HepG2 (cell line): Measurements from ENCODE around the gene DNAJC9. TPM values are rescaled to one million over a fixed set of nuclear protein-coding genes. Genes with fewer than 3 reads are reported as not detected.
A peak's percentile ranks its signal among the peaks of the same experiment; 100 is the strongest.

Experiments
- ATAD3A ChIP-seq: sonication (generic); formaldehyde crosslinking; IDR thresholded peaks from 2 replicates; pipeline ENCODE4 v1.4.0; 2020; ENCODE audit warnings: missing genetic modification reagents
- GMEB2 ChIP-seq: IDR thresholded peaks from 2 replicates; pipeline ENCODE4 v1.6.1; 2016; ENCODE audit warnings: missing biosample characterization, missing genetic modification reagents, low read depth
- HMGA1 ChIP-seq: sonication (generic); formaldehyde crosslinking; conservative IDR thresholded peaks from 2 replicates; pipeline ENCODE4 v1.4.0; 2020; ENCODE audit warnings: missing genetic modification reagents
- ISX ChIP-seq: sonication (generic); formaldehyde crosslinking; conservative IDR thresholded peaks from 2 replicates; pipeline ENCODE4 v1.5.0; 2020; ENCODE audit warnings: missing genetic modification reagents
- MEF2D ChIP-seq: sonication (generic); formaldehyde crosslinking; IDR thresholded peaks from 2 replicates; pipeline ENCODE4 v1.5.1; 2020; ENCODE audit warnings: mild to moderate bottlenecking, missing genetic modification reagents
- MLLT10 ChIP-seq: sonication (generic); formaldehyde crosslinking; IDR thresholded peaks from 2 replicates; pipeline ENCODE4 v1.4.0; 2020; ENCODE audit warnings: missing genetic modification reagents
- POLR2AphosphoS2 ChIP-seq: IDR thresholded peaks from 2 replicates; pipeline ENCODE4 v1.6.1; 2011; ENCODE audit warnings: low read depth, low read length, improper control_type of control experiment
- RNF2 ChIP-seq: fragments of 450-650 bp; conservative IDR thresholded peaks from 2 replicates; pipeline ENCODE4 v1.6.1; 2016; ENCODE audit warnings: low read depth
- SOX5 ChIP-seq: IDR thresholded peaks from 2 replicates; pipeline ENCODE4 v1.6.1; 2016; ENCODE audit warnings: borderline replicate concordance
- TCF7 ChIP-seq: sonication (generic); IDR thresholded peaks from 2 replicates; pipeline ENCODE4 v1.6.1; 2016; ENCODE audit warnings: antibody characterized with exemption, low read depth
- U2AF2 ChIP-seq: fragments of 200-400 bp; formaldehyde crosslinking; IDR thresholded peaks from 2 replicates; pipeline ENCODE4 v1.6.1; 2017; ENCODE audit warnings: low read depth, mild to moderate bottlenecking, low read length
- ZBTB2 ChIP-seq: sonication (generic); formaldehyde crosslinking; IDR thresholded peaks from 2 replicates; pipeline ENCODE4 v1.8.0; 2022; ENCODE audit warnings: low read depth, missing genetic modification reagents
- ZNF33B ChIP-seq: sonication (generic); formaldehyde crosslinking; IDR thresholded peaks from 2 replicates; pipeline ENCODE4 v1.5.1; 2020; ENCODE audit warnings: mild to moderate bottlenecking, missing genetic modification reagents
- ZNF558 ChIP-seq: sonication (generic); formaldehyde crosslinking; IDR thresholded peaks from 2 replicates; pipeline ENCODE4 v1.9.0; 2022; ENCODE audit warnings: mild to moderate bottlenecking, missing genetic modification reagents, borderline replicate concordance
- ZNF564 ChIP-seq: sonication (generic); formaldehyde crosslinking; IDR thresholded peaks from 2 replicates; pipeline ENCODE4 v1.8.1; 2023; ENCODE audit warnings: mild to moderate bottlenecking, missing genetic modification reagents
- ZNF576 ChIP-seq: sonication (generic); formaldehyde crosslinking; IDR thresholded peaks from 2 replicates; pipeline ENCODE4 v1.4.0; 2020; ENCODE audit warnings: mild to moderate bottlenecking, missing genetic modification reagents
- polyA plus RNA-seq, 8 experiments: library from polyadenylated mRNA; depleted of rRNA in 3 of 8; stranded (reverse) in 7 of 8; unstranded in 1 of 8; fragments of >200 nt; fragmentation: Illumina TruSeq in 4 of 8; extraction: Trizol in 4 of 8; gene quantifications; 2 replicates each; pipeline versions ENCODE4 v1.2.1 to v1.2.3, GENCODE V29; 2011 to 2016; ENCODE audit warnings: low read depth in 4 of 8, missing spikeins in 1 of 8, mixed read lengths in 1 of 8; ENCODE audit not compliant: insufficient read depth in 1 of 8
- total RNA-seq, 5 experiments: library from RNA; depleted of rRNA; stranded (reverse); fragments of >200 nt; fragmentation: Illumina TruSeq; extraction: Trizol; gene quantifications; 2 replicates each; pipeline ENCODE4 v1.2.3, GENCODE V29; 2016; ENCODE audit warnings: low read depth in 1 of 5
- TF ChIP-seq, protein P1 (sequence below): sonication (generic); formaldehyde crosslinking; IDR thresholded peaks from 2 replicates; pipeline ENCODE4 v1.9.0; 2022; ENCODE audit warnings: low read depth, missing genetic modification reagents
- TF ChIP-seq, protein P2 (sequence below): IDR thresholded peaks from 2 replicates; pipeline ENCODE4 v1.6.1; 2012; ENCODE audit warnings: inconsistent platforms
- TF ChIP-seq, protein P3 (sequence below): sonication (generic); formaldehyde crosslinking; IDR thresholded peaks from 2 replicates; pipeline ENCODE4 v1.5.0; 2020; ENCODE audit warnings: mild to moderate bottlenecking, low read depth, missing genetic modification reagents, borderline replicate concordance
- TF ChIP-seq, protein P4 (sequence below): IDR thresholded peaks from 2 replicates; pipeline ENCODE4 v1.4.0; 2020; ENCODE audit warnings: mild to moderate bottlenecking, missing genetic modification reagents

The DNAJC9 gene
- total and polyA plus RNA-seq, 2 of the 13 experiments (the other 11 are each of a cell fraction or from before 2014, with no cell fraction given): 15.9 to 60.3 TPM

DNA sequence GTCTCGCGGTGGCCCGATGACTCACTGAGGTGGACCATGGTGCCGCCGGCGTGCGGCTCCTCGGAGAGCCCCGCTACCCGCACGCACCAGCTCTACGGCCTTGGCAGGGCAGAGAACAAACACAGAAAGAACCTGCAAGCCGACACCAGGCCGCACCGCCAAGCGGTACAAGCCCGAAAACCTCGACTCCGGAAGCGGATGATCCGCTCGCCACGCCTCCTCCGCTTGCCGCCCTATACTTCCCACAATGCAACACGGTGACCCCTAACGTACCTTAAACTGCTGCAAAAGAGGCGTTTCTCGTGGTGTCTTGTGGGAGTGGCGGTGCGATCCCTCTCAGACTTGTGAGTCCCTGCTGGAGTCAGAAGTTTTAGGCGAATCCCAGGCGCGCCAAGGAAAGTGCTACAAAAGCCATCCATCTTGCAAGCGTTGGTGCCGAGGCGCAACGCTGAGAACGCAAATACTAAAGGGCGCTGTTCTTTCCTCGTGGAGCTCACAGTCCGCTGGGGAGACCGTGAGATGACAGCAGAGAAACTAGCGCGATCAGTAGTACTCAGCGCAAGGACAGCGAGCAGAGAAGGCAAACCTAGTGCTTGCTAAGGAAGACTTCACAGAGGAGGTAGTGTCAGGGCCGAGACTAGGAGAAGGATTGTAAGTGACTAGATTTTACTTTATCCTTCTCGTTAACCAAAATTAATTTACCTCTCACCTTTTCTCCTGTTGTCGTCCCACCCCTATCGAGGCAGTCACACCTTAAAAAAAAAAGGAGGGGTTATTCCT is 5.6 kb upstream of the DNAJC9 start, which contains the start of gene MRPS16 (continued):
- TF ChIP-seq ZBTB2 (CRISPR knock-in tag): peak; percentile 71
- TF ChIP-seq, protein P1, sequence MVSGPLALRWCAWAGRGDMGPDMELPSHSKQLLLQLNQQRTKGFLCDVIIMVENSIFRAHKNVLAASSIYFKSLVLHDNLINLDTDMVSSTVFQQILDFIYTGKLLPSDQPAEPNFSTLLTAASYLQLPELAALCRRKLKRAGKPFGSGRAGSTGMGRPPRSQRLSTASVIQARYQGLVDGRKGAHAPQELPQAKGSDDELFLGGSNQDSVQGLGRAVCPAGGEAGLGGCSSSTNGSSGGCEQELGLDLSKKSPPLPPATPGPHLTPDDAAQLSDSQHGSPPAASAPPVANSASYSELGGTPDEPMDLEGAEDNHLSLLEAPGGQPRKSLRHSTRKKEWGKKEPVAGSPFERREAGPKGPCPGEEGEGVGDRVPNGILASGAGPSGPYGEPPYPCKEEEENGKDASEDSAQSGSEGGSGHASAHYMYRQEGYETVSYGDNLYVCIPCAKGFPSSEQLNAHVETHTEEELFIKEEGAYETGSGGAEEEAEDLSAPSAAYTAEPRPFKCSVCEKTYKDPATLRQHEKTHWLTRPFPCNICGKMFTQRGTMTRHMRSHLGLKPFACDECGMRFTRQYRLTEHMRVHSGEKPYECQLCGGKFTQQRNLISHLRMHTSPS (CRISPR knock-in tag): 0 out of 2 replicates have a peak, but pooled peaks have one; percentile 12
- TF ChIP-seq MEF2D (CRISPR knock-in tag): peak; percentile 64; the same call in 1 of the 2 replicates
- TF ChIP-seq U2AF2: no peak
- TF ChIP-seq POLR2AphosphoS2: no peak
- TF ChIP-seq, protein P2, sequence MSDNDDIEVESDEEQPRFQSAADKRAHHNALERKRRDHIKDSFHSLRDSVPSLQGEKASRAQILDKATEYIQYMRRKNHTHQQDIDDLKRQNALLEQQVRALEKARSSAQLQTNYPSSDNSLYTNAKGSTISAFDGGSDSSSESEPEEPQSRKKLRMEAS: peak; percentile 89
- TF ChIP-seq MLLT10 (CRISPR knock-in tag): no peak
- no peak; the same call in 1 of the 2 replicates for TF ChIP-seq ZNF564 (CRISPR knock-in tag)
- TF ChIP-seq SOX5 (CRISPR knock-in tag): no peak; the same call in none of the 2 replicates
- TF ChIP-seq ZNF576 (CRISPR knock-in tag): no peak
- TF ChIP-seq, protein P3, sequence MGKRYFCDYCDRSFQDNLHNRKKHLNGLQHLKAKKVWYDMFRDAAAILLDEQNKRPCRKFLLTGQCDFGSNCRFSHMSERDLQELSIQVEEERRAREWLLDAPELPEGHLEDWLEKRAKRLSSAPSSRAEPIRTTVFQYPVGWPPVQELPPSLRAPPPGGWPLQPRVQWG: no peak
- TF ChIP-seq ZNF33B (CRISPR knock-in tag): no peak; the same call in 1 of the 2 replicates
- TF ChIP-seq TCF7: no peak
- TF ChIP-seq, protein P4, sequence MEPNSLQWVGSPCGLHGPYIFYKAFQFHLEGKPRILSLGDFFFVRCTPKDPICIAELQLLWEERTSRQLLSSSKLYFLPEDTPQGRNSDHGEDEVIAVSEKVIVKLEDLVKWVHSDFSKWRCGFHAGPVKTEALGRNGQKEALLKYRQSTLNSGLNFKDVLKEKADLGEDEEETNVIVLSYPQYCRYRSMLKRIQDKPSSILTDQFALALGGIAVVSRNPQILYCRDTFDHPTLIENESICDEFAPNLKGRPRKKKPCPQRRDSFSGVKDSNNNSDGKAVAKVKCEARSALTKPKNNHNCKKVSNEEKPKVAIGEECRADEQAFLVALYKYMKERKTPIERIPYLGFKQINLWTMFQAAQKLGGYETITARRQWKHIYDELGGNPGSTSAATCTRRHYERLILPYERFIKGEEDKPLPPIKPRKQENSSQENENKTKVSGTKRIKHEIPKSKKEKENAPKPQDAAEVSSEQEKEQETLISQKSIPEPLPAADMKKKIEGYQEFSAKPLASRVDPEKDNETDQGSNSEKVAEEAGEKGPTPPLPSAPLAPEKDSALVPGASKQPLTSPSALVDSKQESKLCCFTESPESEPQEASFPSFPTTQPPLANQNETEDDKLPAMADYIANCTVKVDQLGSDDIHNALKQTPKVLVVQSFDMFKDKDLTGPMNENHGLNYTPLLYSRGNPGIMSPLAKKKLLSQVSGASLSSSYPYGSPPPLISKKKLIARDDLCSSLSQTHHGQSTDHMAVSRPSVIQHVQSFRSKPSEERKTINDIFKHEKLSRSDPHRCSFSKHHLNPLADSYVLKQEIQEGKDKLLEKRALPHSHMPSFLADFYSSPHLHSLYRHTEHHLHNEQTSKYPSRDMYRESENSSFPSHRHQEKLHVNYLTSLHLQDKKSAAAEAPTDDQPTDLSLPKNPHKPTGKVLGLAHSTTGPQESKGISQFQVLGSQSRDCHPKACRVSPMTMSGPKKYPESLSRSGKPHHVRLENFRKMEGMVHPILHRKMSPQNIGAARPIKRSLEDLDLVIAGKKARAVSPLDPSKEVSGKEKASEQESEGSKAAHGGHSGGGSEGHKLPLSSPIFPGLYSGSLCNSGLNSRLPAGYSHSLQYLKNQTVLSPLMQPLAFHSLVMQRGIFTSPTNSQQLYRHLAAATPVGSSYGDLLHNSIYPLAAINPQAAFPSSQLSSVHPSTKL: peak; percentile 62; the same call in 1 of the 2 replicates
- peak; percentile 67; the same call in 1 of the 2 replicates for TF ChIP-seq RNF2
- 0 out of 2 replicates have a peak, but pooled peaks have one; percentile 8 for TF ChIP-seq ISX
- TF ChIP-seq ATAD3A (CRISPR knock-in tag): no peak
- no peak for TF ChIP-seq HMGA1 (CRISPR knock-in tag)
- TF ChIP-seq ZNF558: peak; percentile 90; the same call in 1 of the 2 replicates
- peak; percentile 78 for TF ChIP-seq GMEB2
